NCI-H748 (cell line): ENCODE results near the gene LDLRAD3.

Source experiments
- DNase-seq: peaks from one replicate; lab custom pipeline; 2025; ENCODE audit not compliant: unreplicated experiment; lab: John Stamatoyannopoulos, UW

Gene LDLRAD3

DNA sequence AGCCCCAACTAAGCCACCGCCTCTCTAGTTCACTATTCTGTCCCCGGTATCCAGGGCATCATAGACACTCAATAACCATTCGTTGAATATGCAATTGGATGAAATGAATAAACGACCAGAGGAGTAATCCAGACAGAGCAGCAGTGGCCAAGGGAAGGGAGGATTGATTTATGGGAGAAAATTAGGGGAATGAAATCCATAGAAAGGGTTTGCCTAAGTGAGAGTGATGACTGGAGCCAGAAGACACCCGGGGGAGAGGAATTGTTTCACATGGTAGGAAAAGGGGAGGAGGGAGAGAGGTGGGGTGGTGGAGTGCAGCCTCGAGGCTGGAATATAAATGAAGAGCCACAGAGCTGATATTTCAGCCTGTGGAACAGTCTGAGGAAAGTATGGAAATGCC is 177.2 kb downstream of the LDLRAD3 start:
- no peak for DNase-seq

DNA sequence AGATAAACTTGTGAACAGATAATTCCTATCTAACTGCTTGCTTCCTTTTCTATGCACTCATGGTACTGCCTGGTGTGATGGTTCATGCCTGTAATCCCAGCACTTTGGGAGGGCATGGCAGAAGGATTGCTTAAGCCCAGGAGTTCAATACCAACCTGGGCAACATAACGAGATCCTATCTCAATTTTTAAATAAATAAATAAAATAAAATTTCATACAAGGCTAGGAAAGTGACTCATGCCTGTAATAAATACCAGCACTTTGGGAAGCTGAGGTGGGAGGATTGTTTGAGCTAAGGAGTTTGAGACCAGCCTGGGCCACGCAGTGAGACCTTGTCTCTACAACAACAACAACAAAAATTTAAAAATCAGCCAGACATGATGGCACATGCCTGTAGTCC is 178.8 kb downstream of the LDLRAD3 start:
- no peak for DNase-seq

DNA sequence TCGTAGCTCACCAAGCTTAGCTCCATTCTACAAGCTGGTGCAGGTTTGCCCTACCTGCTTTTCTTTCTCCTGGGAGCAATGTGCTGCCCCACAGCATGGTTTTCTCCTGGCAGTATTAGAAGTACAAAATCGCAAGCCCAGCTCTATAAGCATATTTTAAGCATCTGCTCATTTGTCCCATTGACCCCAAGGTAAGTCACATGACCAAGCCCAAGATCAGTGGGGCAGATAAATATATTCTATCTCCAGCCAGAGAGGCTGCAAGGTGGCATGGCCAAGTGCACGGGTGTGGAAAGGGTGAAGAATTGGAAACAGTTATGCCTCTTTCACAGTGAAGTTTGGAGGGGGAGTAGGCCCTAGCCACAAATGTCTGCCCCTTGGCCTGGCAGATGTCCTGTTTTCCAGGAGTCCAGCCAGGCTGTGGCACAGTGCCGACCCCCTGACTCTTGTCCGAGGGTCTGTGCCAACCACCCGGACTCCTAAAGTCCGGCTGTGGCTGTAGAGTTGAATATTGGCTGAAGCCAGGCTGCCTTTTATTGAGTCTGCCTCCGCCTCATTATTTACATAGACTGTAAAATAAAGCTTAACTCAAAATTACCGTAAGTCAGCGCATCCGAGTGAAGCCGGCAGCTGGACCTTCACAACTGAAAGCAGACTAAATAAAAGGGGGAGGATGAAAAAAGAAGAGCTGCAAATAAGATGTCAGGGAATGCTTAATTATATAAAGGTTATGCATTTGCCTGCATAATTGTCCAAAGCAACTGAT is 179.7 kb downstream of the LDLRAD3 start:
- DNase-seq = peak; percentile 79

DNA sequence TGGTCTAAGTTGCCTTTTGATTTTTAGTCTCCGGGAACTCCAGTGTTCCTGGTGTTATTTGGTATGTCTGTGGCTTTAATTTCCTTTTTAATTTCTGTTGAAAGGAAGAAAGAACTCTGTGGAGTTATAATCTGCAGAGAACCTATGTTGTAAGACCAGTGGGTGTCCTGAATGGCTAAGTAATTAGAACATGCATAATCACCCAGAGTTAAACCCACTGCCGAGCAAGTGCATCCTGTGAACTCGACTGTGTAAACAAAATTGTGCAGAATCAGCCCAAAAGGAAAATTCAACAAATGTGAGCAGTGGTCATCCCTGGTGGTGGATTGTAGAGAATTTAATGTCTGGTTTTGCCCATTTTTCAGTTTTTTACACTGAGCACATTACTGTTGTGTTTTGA is 182.8 kb downstream of the LDLRAD3 start:
- peak; percentile 39 for DNase-seq

DNA sequence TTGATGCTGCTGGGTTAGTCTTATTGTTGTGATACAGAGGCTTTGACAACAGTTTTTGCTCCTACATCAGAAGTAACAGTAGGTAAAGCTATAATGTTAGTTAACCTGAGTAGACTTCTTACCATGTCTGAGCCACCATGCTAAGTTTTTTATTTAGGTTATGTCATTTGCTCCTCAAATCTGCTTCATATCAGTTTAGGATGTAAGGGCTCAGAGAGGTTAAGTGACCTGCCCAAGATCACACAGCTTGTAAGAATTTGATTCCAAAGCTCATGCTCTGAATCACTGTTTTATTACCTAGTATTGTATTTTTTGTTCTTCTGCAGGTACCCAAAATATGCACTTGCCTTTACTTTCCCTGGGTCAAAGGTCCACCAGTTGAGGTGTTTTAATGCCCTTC is 183.7 kb downstream of the LDLRAD3 start:
- no peak for DNase-seq

DNA sequence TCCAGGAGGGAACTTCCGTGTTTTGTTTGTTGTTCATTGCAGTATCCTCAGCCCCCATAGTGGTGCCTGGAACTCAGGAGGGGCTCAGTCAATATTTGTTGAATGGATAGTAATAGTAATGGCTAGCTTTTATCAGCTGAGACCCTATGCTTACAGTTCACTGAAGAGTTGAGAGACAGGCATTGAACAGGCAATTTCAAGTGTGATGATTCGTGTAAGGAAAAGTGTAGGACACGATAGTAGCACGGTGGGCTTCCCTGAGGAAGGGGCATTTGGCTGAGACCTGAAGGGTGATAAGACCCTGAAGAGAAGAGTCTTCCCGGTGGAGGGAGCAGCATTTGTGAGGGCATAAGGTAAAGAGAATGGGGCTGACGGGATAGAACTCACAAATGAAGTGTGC is 186.1 kb downstream of the LDLRAD3 start:
- DNase-seq = peak; percentile 23

DNA sequence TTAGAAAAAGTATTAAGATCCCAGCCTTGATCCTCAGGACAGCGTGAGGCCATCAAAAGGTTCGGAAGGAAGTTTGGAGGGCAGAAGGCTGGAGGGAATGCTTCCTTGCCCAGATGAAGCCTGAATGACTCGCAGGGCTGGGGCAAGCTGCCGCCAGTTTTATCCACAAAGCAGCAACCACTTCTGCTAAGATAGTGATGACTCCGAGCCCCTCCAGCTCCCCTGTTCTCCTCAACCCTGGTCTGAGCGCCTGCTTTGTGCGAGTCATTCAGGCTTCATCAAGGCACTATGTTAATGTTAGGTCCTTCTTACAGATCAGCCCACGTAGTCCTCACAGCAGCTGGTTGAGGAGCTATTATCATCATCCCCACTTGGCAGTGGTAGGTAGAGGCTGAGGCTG is 186.5 kb downstream of the LDLRAD3 start:
- no peak for DNase-seq

DNA sequence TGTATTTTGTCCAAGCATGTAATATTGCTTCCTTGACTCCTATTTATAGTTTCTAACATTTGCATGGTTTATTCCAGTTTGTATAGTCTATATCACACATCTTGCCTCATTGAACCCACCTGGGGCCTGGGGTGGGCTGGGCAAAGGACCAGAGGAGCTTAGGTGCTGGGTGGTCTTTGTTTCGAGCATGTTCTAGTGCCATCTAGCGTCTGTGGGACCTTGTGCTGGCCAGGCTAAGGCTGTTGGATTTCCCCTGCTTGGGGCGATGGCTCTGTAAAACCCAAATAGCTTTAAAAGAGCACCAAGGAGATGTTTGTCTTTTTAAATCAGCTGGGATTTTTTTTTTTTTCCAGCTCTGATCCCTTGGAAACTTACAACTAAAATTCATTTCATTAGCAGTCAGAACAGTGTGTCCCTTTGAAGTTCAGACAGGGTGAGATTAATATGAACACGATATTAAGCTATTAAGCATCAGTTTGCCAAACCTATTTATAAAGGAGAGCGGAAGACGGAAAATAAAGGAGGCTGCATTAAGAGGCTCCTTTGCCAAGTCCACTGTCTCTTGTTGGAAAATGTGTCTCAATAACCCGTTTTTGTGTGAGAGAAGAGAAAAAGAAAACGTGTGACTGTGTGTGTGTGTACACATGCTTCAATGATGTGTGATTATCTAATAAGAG is 188.0 kb downstream of the LDLRAD3 start:
- DNase-seq = peak; percentile 56

DNA sequence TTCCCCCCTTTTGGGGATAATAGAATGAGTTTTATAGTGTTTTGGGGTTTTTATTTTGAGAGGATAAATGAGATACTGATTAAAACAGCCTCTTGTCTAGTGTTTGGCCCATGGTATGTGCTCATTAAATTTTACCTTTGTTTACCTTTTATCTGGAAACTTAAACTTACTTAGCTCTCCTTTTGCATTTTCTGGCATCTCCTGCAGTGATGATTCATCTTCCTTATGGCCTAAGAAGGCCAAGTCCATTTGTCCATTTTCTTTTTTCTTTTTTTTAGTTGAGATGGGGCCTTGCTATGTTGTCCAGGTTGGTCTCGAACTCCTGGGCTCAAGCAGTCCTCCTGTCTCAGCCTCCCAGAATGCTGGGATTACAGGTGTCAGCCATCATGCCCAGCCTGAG is 189.1 kb downstream of the LDLRAD3 start:
- no peak for DNase-seq

DNA sequence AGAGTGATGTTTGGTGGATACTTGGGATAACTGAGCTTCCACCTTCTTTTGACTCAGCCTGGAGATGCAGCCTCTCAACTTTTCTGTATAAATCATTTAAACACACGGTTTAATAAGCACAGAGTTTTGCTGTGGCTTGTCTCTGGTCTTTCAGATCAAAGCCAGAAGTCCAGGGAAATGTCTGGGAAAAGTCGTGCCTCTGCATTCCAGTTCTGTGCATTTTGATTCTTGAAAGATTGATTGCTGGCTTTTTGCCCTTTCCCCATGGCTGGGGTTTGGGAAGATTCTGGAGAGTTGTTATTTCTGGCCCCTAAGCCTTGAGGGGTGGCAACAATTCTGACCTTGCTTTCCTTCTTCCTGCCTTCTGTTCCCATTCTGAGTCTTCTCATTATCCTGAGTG is 191.2 kb downstream of the LDLRAD3 start:
- DNase-seq = no peak

DNA sequence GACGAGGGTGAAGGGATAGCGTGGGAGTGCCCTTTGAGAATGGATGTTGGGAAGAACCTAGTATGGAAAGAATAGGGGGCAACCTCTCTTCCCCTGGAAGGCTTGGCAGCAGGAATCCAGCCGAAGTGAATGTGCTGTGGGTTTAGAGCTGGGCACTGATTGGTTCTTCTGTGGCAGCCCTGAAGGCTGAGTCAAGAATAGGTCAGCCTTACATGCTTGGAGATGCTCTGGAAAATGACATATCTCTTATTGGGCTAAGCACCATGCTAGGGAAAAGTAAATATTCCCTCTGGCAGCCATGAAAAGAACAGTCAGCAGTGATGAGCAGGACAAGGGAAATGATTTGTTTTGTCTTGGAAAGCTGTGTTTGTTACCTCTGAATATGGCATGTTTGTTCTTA is 195.9 kb downstream of the LDLRAD3 start:
- no peak for DNase-seq

DNA sequence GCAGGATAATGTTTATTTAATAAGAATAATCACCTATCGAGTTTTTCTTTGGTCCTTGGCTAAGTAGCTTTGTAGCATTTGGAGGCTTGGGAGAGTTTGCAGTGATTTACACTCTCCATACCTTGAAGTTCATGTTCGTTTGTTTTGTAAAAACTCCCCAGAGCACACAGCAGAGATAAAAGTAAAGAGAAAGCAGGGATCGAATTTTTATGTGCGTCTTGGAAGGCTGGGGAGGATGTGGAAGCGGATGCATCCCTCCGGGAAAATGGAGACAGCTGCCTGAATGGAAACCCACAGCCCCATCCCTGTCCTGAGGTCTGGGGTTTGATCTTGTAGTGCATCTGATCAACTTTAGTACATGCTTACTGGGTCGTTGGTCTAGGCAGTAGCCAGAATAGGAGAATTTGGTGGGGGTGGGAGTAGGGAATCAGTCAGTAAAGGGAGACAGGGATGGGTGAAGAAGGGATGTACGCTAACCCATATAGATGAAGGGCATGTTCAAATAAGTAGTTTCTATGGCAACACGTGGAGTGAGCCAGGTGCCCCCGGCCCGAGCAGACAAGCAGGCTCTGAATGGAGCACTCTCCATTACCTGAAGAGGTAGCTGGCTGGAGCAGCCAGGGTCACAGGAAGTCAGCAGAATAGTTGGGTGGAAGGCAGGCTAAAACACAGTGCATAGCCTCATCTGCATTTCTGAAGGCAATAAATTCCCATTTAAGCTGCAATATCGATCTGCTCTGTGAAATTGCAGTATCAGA is 197.5 kb downstream of the LDLRAD3 start:
- peak; percentile 89 for DNase-seq

DNA sequence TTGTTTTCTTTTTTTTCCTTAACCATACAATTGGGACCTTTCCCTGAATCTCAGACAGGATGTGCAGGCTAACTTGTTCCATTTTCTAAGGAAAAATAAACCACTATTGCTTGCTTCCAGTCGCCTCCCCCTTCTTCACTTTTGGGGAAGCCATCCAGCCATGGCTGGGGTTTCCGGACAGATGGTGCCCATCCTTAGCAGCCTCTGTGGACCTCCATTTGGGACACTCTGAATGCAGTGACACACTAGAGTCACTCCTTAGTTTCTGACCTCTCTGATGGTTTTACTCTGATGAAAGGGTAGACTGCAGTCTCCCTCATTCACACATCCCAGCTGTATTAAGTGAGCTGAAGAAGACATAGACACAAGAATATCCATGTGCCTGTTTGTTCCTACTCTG is 198.1 kb downstream of the LDLRAD3 start:
- DNase-seq = no peak

DNA sequence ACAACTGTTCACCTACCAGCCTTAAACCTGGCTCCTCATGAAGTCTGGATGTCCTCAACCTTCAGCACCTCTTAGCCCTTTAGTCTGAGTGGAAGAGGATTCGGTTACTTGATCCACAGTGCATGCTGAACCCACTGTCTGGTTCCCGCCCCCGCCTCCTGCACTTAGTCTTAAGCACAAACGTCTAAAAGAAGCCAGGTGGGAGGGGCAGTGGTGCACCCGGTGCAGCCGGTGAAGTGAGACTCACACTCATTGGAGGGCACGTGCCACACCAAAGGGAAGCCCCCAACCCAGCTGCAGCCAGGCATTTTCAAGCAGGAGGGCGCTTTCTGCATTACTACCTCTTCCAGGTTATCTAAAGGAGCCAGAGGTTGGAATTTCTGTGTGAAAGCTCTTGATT is 198.6 kb downstream of the LDLRAD3 start:
- peak; percentile 16 for DNase-seq

DNA sequence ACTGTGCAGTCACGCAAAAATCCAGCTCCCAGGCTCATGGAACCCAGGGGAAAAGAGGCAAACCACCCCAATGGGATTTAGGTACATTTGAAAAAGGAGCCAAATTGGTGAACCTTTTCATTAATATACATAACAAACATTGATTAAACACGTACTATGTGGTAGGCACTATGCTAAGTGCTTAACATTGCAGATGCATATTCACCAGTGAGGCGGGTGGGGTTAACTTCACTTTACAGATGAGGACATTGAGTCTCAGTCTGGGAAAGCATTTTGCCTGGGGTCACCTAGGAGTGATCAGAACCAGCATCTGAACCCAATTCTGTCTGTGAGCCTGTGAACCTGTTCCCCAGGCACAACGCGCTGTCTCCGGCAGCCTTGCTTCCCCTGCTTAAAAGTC is 199.0 kb downstream of the LDLRAD3 start:
- DNase-seq = no peak

DNA sequence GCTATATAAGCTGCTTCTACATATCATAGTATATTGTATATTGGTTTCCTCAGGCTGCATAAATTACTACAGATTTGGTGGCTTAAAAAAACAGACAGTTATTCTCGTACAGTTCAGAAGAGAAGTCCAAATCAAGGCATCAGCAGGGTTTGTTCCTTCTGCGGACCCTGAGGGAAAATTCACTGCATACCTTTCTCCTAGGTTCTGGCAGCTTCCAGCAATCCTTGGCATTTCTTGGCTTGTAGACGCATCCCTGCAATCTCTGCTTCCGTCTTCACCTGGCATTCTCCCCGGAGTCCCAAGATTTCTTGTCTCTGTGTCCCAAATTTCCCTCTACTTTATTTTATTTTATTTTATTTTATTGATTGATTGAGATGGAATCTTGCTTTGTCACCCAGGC is 202.6 kb downstream of the LDLRAD3 start:
- no peak for DNase-seq

DNA sequence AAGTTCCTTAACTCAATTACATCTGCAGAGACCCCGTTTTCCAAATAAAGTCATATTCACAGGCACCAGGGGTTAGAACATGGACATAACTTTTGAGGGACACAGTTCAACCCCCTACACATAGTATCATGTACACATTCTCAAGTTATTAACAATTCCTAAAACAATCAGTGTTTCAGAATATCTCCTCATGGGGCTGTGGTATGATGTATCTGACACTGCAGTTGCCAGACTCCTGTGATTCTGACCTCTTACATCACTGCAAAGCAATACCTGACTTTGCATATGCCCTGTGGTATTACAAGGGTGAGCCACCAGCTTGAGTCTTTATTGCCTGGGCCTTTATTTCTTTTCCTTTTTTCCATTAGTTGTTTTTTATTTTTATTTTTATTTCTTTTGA is 203.6 kb downstream of the LDLRAD3 start:
- no peak for DNase-seq

DNA sequence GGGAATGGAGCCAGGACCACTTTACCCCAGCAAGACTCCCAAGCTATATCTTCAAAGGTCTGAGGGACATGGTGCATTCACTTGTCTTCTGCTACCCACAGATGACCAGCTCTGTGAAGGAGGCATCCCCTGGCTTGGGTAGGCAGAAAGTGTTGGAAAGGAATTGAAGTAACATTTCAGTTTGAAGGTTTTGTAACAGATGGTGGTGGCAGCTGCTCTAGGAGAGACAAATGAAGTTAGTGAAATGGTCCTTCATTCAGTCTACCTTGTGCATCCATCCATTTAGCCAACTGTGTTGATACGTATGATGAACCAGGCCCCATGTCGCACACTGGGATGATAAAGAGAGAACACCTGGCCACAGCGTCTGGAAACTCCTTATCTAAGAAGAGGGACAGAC is 204.8 kb downstream of the LDLRAD3 start:
- no peak for DNase-seq

DNA sequence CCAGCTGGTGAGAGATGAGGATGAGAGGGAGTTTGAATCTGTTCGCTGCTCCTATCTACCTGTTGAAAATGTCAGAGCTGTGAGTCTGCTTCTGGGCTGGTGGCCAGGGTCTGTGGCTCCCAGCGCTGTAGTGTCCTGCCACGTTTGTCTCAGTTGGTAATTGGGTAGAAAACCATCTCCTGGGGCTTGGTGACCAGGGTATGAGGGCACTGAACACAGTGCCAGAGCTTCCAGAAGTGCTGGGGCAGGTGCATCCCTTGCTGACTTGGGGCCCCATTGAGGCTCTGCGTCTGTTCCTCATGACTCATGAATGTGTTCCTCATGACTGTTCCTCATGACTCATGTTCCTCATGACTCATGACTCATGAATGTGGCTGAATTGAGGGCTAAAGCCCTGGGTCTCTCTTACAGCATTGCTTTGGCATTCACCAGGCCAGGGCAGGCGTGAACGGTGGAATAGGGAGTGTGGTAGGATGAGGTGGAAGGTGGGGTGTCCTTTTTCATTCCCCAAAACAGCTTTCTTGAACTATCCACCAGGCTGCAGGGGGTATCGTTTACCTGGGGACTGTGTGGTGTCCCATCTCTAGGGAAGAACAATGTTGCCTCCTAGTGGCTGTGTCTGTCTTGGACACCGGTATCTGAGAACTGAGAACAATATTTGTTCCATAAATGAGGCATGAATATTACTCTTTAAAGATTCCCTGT is 205.8 kb downstream of the LDLRAD3 start:
- DNase-seq = peak; percentile 58

DNA sequence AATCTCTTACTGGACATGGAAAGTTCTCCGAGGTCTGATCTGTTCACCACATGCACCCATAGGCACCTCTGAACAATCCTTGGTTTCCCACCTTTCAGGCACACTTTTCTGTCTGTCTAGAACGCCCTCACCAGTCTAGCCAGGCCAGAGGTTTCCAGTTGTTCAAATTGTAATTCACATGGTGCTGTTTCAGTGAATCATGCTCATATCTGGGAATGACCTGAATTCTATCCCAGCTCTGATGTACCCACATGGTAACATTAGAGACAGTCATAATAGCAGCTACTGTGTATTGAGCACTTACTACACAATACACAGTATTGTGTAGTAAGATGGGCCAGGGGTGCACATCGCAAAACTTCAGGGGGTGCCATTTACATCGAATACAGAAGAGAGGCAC is 207.1 kb downstream of the LDLRAD3 start:
- DNase-seq = no peak

DNA sequence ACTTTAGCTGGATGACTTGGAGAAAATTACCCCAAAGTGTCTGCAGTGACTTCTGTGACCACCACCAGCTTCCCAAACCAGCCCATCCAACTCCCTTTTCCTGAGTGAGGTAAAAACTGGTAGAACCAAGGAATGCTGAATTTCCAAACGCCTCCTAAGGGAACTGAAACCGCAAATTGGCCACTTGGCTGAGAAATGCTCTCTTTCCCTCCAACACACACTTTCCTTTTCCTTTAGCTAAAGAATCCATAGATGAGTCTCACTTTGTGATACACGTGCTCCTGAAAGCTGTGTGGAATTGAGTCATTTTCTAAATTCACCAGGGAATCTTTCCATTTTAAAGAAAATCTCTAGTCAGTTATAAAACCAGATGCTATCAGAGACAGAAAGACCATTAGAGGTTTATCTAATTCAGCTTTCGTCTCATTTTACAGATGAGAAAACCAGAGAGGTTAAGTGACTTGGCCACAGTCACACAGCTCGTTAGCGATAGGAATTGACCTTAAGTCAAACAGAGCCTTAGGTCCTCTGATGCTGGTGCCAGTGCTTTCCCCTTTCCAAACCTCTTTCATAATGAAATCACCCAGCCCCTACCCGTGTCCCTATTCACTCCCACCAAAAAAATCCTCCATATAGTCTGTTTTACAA is 208.2 kb downstream of the LDLRAD3 start:
- no peak for DNase-seq
